ENCODE results near the gene AGPS. TPM values are rescaled to one million over a fixed set of nuclear protein-coding genes. Genes with fewer than 3 reads are reported as not detected.

Gene AGPS
- 57.8 and 114 TPM in 2 replicates for total RNA-seq

DNA sequence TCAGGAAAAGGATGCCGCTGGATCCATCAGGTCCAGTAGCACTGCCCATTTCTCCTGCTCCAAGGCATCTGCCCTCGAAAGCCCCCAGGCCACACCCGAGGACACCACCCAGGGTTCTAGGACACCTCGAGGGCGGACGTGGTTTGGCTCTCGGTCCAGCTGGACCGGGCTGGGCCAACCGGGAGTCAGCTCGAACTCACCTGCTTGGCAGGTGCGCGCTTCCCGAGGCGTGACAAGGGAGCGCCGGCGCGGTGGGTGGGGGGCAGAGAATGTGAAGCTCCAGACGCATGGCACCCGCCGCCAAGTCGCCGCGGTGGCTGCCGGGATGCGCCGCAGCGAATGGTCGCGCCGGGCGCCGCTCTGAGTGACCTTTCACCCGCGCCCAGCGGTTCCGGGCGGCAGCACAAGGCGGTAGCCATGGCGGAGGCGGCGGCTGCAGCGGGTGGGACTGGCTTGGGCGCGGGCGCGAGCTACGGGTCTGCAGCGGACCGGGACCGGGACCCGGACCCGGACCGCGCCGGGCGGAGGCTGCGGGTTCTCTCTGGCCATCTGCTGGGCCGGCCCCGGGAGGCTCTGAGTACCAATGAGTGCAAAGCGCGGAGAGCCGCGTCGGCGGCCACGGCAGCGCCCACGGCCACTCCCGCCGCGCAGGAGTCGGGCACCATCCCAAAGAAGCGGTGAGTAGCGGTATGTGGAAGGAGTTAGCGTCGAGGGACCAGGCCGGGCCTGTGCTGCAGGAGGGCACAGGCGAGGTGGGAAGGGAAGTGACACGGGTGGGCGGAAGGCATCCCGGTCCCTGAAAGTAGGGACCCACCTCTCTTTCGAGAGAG lies at the start of gene AGPS:
Gene AGPS (plus strand): TSS at position 401 of the 830 bp plus-strand sequence. CDS start 17 bp downstream, at position 418.

Other genes with a start within 250 kb of the AGPS start
- 32.2 and 72.6 TPM in 2 replicates for gene HNRNPA3, start 180.0 kb upstream of the AGPS start, total RNA-seq
- gene NFE2L2, start 128.0 kb upstream of the AGPS start, total RNA-seq = 23.6 and 68.5 TPM in 2 replicates